A549 (cell line): ENCODE results near the gene KLF2. TPM values are rescaled to one million over a fixed set of nuclear protein-coding genes. Genes with fewer than 3 reads are reported as not detected.

Experiments
- ATAC-seq, 2 experiments: fragments of 200-7000 bp in 1 of 2; fragments of >200 bp in 1 of 2; cut with Nextera tagmentation in 1 of 2; cut with Tn5 transposase in 1 of 2; 3 replicates each; pipeline versions ENCODE4 v1.8.0 to v1.9.1; 2018 to 2020; ENCODE audit warnings: mild to moderate bottlenecking in 1 of 2, moderate library complexity in 1 of 2
- CTCF ChIA-PET: fragments of 300-600 bp; sonication (Branson Sonifier 250); formaldehyde crosslinking; extraction: SDS; loops from one replicate; lab custom pipeline; 2021; ENCODE audit warnings: antibody characterized with exemption, inconsistent platforms; lab: Yijun Ruan, JAX
- POLR2A ChIA-PET: fragments of 350-600 bp; formaldehyde crosslinking; extraction: SDS; loops from one replicate; lab custom pipeline; 2021; ENCODE audit warnings: antibody characterized with exemption, inconsistent platforms; lab: Yijun Ruan, JAX
- DNase-seq, 2 experiments: peaks; one replicate each; pipeline versions ENCODE4 v3.0.0 to v3.0.0-alpha.2; 2011 to 2016; ENCODE audit warnings: low read depth in 1 of 2, low spot score in 1 of 2
- FAIRE-seq: peaks from 2 replicates; lab custom pipeline; 2011; peaks lifted over from hg19 to GRCh38; lab: Jason Lieb, UNC
- H3K27ac ChIP-seq, 2 experiments: fragments of >200 bp; sonication (Bioruptor Twin); formaldehyde crosslinking; 3 replicates each; pipeline ENCODE4 v1.5.1; 2016 to 2017
- H3K4me1 ChIP-seq: fragments of >200 bp; sonication (Bioruptor Twin); formaldehyde crosslinking; 3 replicates; pipeline ENCODE4 v1.6.1; 2016
- H3K4me2 ChIP-seq: fragments of >200 bp; sonication (Bioruptor Twin); formaldehyde crosslinking; 3 replicates; pipeline ENCODE4 v1.6.1; 2016
- H3K4me3 ChIP-seq: fragments of >200 bp; sonication (Bioruptor Twin); formaldehyde crosslinking; 3 replicates; pipeline ENCODE4 v1.5.1; 2016
- H3K9me3 ChIP-seq: fragments of >200 bp; sonication (Bioruptor Twin); formaldehyde crosslinking; 3 replicates; pipeline ENCODE4 v1.6.1; 2016
- CEBPB ChIP-seq, 2 experiments: fragments of >200 bp in 1 of 2; sonication (Bioruptor Twin) in 1 of 2; formaldehyde crosslinking in 1 of 2; IDR thresholded peaks; 2 replicates each; pipeline ENCODE4 v1.6.1; 2012 to 2016
- CHD4 ChIP-seq: fragments of 200-600 bp; sonication (generic); IDR thresholded peaks from 2 replicates; pipeline ENCODE4 v1.6.1; 2016; ENCODE audit warnings: antibody characterized with exemption, mild to moderate bottlenecking, borderline replicate concordance
- CTCF ChIP-seq: fragments of >200 bp; sonication (Bioruptor Twin); formaldehyde crosslinking; IDR thresholded peaks from 3 replicates; pipeline ENCODE4 v1.5.1; 2016
- E2F6 ChIP-seq: IDR thresholded peaks from 2 replicates; pipeline ENCODE4 v1.6.1; 2012; ENCODE audit warnings: low read depth, borderline replicate concordance
- FOSL2 ChIP-seq, 2 experiments: fragments of 450-650 bp in 1 of 2; fragments of >200 bp in 1 of 2; sonication (Bioruptor Twin) in 1 of 2; formaldehyde crosslinking; IDR thresholded peaks; 2 replicates each; pipeline versions ENCODE4 v1.5.0 to v1.6.1; 2016 to 2020; ENCODE audit warnings: mild to moderate bottlenecking in 1 of 2, moderate library complexity in 1 of 2
- FOXS1 ChIP-seq: fragments of 250-450 bp; sonication (Bioruptor Pico); IDR thresholded peaks from 2 replicates; pipeline ENCODE4 v1.5.0; 2020; ENCODE audit warnings: mild to moderate bottlenecking, moderate library complexity
- HDAC2 ChIP-seq: fragments of 200-600 bp; sonication (generic); IDR thresholded peaks from 2 replicates; pipeline ENCODE4 v1.6.1; 2016
- HMGXB4 ChIP-seq: fragments of 250-450 bp; sonication (Bioruptor Pico); IDR thresholded peaks from 2 replicates; pipeline ENCODE4 v1.5.0; 2021; ENCODE audit warnings: mild to moderate bottlenecking, moderate library complexity, borderline replicate concordance
- HOXB5 ChIP-seq: fragments of 250-450 bp; sonication (Bioruptor Pico); IDR thresholded peaks from 2 replicates; pipeline ENCODE4 v1.5.0; 2020; ENCODE audit warnings: mild to moderate bottlenecking, moderate library complexity
- JUNB ChIP-seq: fragments of >200 bp; sonication (Bioruptor Twin); formaldehyde crosslinking; IDR thresholded peaks from 2 replicates; pipeline ENCODE4 v1.6.1; 2016
- KDM1A ChIP-seq: fragments of 200-600 bp; sonication (generic); IDR thresholded peaks from 2 replicates; pipeline ENCODE4 v1.6.1; 2016; ENCODE audit warnings: low read depth, mild to moderate bottlenecking
- KDM5A ChIP-seq: fragments of 200-600 bp; sonication (generic); IDR thresholded peaks from 2 replicates; pipeline ENCODE4 v1.6.1; 2016; ENCODE audit warnings: antibody characterized with exemption, mild to moderate bottlenecking
- MAFK ChIP-seq: fragments of 450-650 bp; IDR thresholded peaks from 2 replicates; pipeline ENCODE4 v1.6.1; 2014; ENCODE audit not compliant: partially characterized antibody
- MAX ChIP-seq: IDR thresholded peaks from 2 replicates; pipeline ENCODE4 v1.6.1; 2012
- NPAS2 ChIP-seq: fragments of 250-450 bp; sonication (Bioruptor Pico); IDR thresholded peaks from 2 replicates; pipeline ENCODE4 v1.8.0; 2022; ENCODE audit warnings: mild to moderate bottlenecking, moderate library complexity, borderline replicate concordance
- NR3C1 ChIP-seq: fragments of >200 bp; sonication (Bioruptor Twin); formaldehyde crosslinking; IDR thresholded peaks from 3 replicates; pipeline ENCODE4 v1.6.1; 2017
- PHF8 ChIP-seq: fragments of 200-600 bp; sonication (generic); IDR thresholded peaks from 2 replicates; pipeline ENCODE4 v1.6.1; 2016; ENCODE audit warnings: low read depth, mild to moderate bottlenecking, antibody characterized with exemption, moderate library complexity, borderline replicate concordance
- POLR2A ChIP-seq: IDR thresholded peaks from 2 replicates; pipeline ENCODE4 v1.6.1; 2012; ENCODE audit warnings: mild to moderate bottlenecking, low read length
- RCOR1 ChIP-seq: fragments of 150-350 bp; IDR thresholded peaks from 2 replicates; pipeline ENCODE4 v1.6.1; 2014; ENCODE audit warnings: antibody characterized with exemption, low read length, low read depth
- RNF2 ChIP-seq: fragments of 200-600 bp; sonication (generic); IDR thresholded peaks from 2 replicates; pipeline ENCODE4 v1.6.1; 2016; ENCODE audit warnings: low read depth, mild to moderate bottlenecking, antibody characterized with exemption, moderate library complexity, borderline replicate concordance
- SMC3 ChIP-seq: fragments of >200 bp; sonication (Bioruptor Twin); formaldehyde crosslinking; IDR thresholded peaks from 3 replicates; pipeline ENCODE4 v1.6.1; 2018; ENCODE audit warnings: inconsistent platforms
- TFCP2L1 ChIP-seq: fragments of 250-450 bp; sonication (Bioruptor Pico); IDR thresholded peaks from 2 replicates; pipeline ENCODE4 v1.5.0; 2021; ENCODE audit warnings: mild to moderate bottlenecking
- TP53 ChIP-seq: fragments of 250-450 bp; sonication (Bioruptor Pico); IDR thresholded peaks from 2 replicates; pipeline ENCODE4 v1.5.0; 2021; ENCODE audit warnings: mild to moderate bottlenecking, moderate library complexity
- USF2 ChIP-seq: fragments of 450-650 bp; IDR thresholded peaks from 2 replicates; pipeline ENCODE4 v1.6.1; 2014; ENCODE audit warnings: antibody characterized with exemption
- ZC3H11A ChIP-seq: fragments of 450-650 bp; IDR thresholded peaks from 2 replicates; pipeline ENCODE4 v1.6.1; 2014; ENCODE audit warnings: antibody characterized with exemption, mild to moderate bottlenecking
- WGBS: methylation state at CpG from one replicate; pipeline ENCODE4 v1.1.6; 2017; ENCODE audit errors: missing lambda C conversion rate; 5-methylcytosine and 5-hydroxymethylcytosine counted together
- polyA plus RNA-seq, 4 experiments: library from polyadenylated mRNA; depleted of rRNA in 3 of 4; stranded (reverse); fragments of >200 nt; fragmentation: RNase III in 1 of 4; extraction: RNeasy Plus Mini Kit Qiagen cat#74134 plus additional on column Dnase treatment in 1 of 4; gene quantifications; 2 replicates in 3 of 4; 3 replicates in 1 of 4; pipeline ENCODE4 v1.2.3, GENCODE V29; 2011 to 2017

Gene KLF2
- polyA plus RNA-seq, 2 of the 4 experiments (the other 2 are of a cell fraction) = 3.4 to 6.9 TPM

- ChIA-PET CTCF (interaction anchor here (0.6 to 2.1 kb wide), 3 partner anchors 18 to 118 kb away, joined by 3 to 8 read pairs (median 7); no protein-coding TSS in a partner anchor), POLR2A (no interaction called here)
- Histone ChIP-seq H3K4me3 (no peak overlapping the region), H3K27ac (no peak overlapping the region)
- no peak for ATAC-seq
- TF ChIP-seq FOXS1 (CRISPR knock-in tag) = no peak
- no peak for TF ChIP-seq PHF8
- TF ChIP-seq ZC3H11A = no peak
- TF ChIP-seq E2F6 = no peak
- TF ChIP-seq TP53 (CRISPR knock-in tag) = no peak
- no peak for TF ChIP-seq TFCP2L1 (CRISPR knock-in tag)
- TF ChIP-seq CEBPB (IDR thresholded peaks at IDR 0.05) = no peak
- no peak for TF ChIP-seq FOSL2 (IDR thresholded peaks at IDR 0.05)
- no peak for TF ChIP-seq FOSL2 (CRISPR knock-in tag; IDR thresholded peaks at IDR 0.05)
- TF ChIP-seq NPAS2 (CRISPR knock-in tag) = no peak
- TF ChIP-seq MAFK = no peak
- TF ChIP-seq, all 56 proteins: peak for 0
- Histone ChIP-seq H3K9me3 (no peaks in the 10 kb centered on the region), H3K4me2 (no peak overlapping the region), H3K4me1 (no peaks in the 10 kb centered on the region)
- 82% methylated on average over 8 of the region's 12 CpGs for WGBS
- DNase-seq = no peak
- FAIRE-seq = no peak
Measured at GRCh38 chr19:16365300-16365996, 40.8 kb downstream of the KLF2 start.

- Histone ChIP-seq H3K27ac (no peak overlapping the region), H3K4me3 (no peak overlapping the region), H3K4me1 (no peaks in the 10 kb centered on the region), H3K9me3 (no peaks in the 10 kb centered on the region), H3K4me2 (no peak overlapping the region)
- no peak for ATAC-seq
- POLR2A ChIA-PET = no interaction called here
- FAIRE-seq = no peak
- 89% methylated on average over 9 of the region's 9 CpGs for WGBS
- TF ChIP-seq NR3C1 (no peak), RNF2 (no peak), KDM5A (no peak), KDM1A (no peak), MAX (no peak), HMGXB4 (CRISPR knock-in tag) (no peak), POLR2A (no peak), CHD4 (no peak), USF2 (no peak), TP53 (CRISPR knock-in tag) (no peak), SMC3 (no peak), FOSL2 (IDR thresholded peaks at IDR 0.05) (no peak), FOSL2 (CRISPR knock-in tag; IDR thresholded peaks at IDR 0.05) (no peak), JUNB (no peak), HDAC2 (no peak), CTCF (no peak), RCOR1 (no peak), HOXB5 (CRISPR knock-in tag) (no peak)
- no peak for DNase-seq
- CTCF ChIA-PET = interaction anchor here (0.6 to 2.1 kb wide), 3 partner anchors 17 to 119 kb away, joined by 3 to 8 read pairs (median 7); no protein-coding TSS in a partner anchor
Measured at GRCh38 chr19:16366056-16366432, 41.4 kb downstream of the KLF2 start.
